ENCODE results near the gene NDUFS1.
"Not testable (repeated sequence)": the region's sequence is repeated elsewhere in the genome, so short reads cannot be mapped to it uniquely, and the experiment has no call there.

The NDUFS1 gene

GRCh38 chr2:206162401-206162800 lies 3.2 kb upstream of the NDUFS1 start:
- DNase-seq (ENCODE audit: low read depth in 2 of 2) = not testable (repeated sequence)

- DNase-seq (ENCODE audit: low read depth in 2 of 2) = no peak
Observed at GRCh38 chr2:206160807-206161179, 1.5 kb upstream of the NDUFS1 start.

GRCh38 chr2:206160125-206160806 lies 1.0 kb upstream of the NDUFS1 start:
- DNase-seq (ENCODE audit: low read depth in 2 of 2) = peak in 1 of 2 donors; percentile 51

GRCh38 chr2:206158563-206159345 lies 490 bp downstream of the NDUFS1 start:
- DNase-seq (ENCODE audit: low read depth in 2 of 2) = no peak

GRCh38 chr2:206157014-206157413 lies 2.2 kb downstream of the NDUFS1 start:
- not testable (repeated sequence) for DNase-seq (ENCODE audit: low read depth in 2 of 2)

- no peak for DNase-seq (ENCODE audit: low read depth in 2 of 2)
Observed at GRCh38 chr2:206154197-206154596, 5.0 kb downstream of the NDUFS1 start.

GRCh38 chr2:206150631-206151030 lies 8.6 kb downstream of the NDUFS1 start:
- DNase-seq (ENCODE audit: low read depth in 2 of 2) = no peak

GRCh38 chr2:206150168-206150567 lies 9.1 kb downstream of the NDUFS1 start:
- no peak for DNase-seq (ENCODE audit: low read depth in 2 of 2)

GRCh38 chr2:206149330-206149729 lies 9.9 kb downstream of the NDUFS1 start:
- no peak for DNase-seq (ENCODE audit: low read depth in 2 of 2)

- DNase-seq (ENCODE audit: low read depth in 2 of 2) = no peak
Observed at GRCh38 chr2:206145665-206146064, 13.6 kb downstream of the NDUFS1 start.

GRCh38 chr2:206144383-206144782 lies 14.9 kb downstream of the NDUFS1 start:
- no peak for DNase-seq (ENCODE audit: low read depth in 2 of 2)

- DNase-seq (ENCODE audit: low read depth in 2 of 2) = no peak
Observed at GRCh38 chr2:206143451-206143850, 15.8 kb downstream of the NDUFS1 start.

- DNase-seq (ENCODE audit: low read depth in 2 of 2) = no peak
Observed at GRCh38 chr2:206127656-206128055, 31.6 kb downstream of the NDUFS1 start.

GRCh38 chr2:206125901-206126300 lies 33.3 kb downstream of the NDUFS1 start:
- no peak for DNase-seq (ENCODE audit: low read depth in 2 of 2)

- not testable (repeated sequence) for DNase-seq (ENCODE audit: low read depth in 2 of 2)
Observed at GRCh38 chr2:206122569-206122968, 36.7 kb downstream of the NDUFS1 start.

- DNase-seq (ENCODE audit: low read depth in 2 of 2) = no peak
Observed at GRCh38 chr2:206116278-206116677, 43.0 kb downstream of the NDUFS1 start.

GRCh38 chr2:206115026-206115578 lies 44.1 kb downstream of the NDUFS1 start:
- DNase-seq (ENCODE audit: low read depth in 2 of 2) = no peak

GRCh38 chr2:206112846-206113547 lies 46.2 kb downstream of the NDUFS1 start:
- no peak for DNase-seq (ENCODE audit: low read depth in 2 of 2)

- DNase-seq (ENCODE audit: low read depth in 2 of 2) = no peak
Observed at GRCh38 chr2:206112108-206112507, 47.1 kb downstream of the NDUFS1 start.

- no peak for DNase-seq (ENCODE audit: low read depth in 2 of 2)
Observed at GRCh38 chr2:206108713-206109112, 50.5 kb downstream of the NDUFS1 start.

GRCh38 chr2:206105541-206105940 lies 53.7 kb downstream of the NDUFS1 start:
- DNase-seq (ENCODE audit: low read depth in 2 of 2) = no peak

GRCh38 chr2:206105038-206105437 lies 54.2 kb downstream of the NDUFS1 start:
- DNase-seq (ENCODE audit: low read depth in 2 of 2) = no peak

Measured in stimulated activated CD8-positive, alpha-beta memory T cell treated with anti-CD3 and anti-CD28 coated beads, Interleukin-15, amount 100 ng/mL, for 48 hours (primary cell).